HG03521 (cell line): ENCODE results near the gene RTTN.
"Not testable (repeated sequence)": the region's sequence is repeated elsewhere in the genome, so short reads cannot be mapped to it uniquely, and the experiment has no call there.

ENCODE experiments used
- ATAC-seq: cut with Tn5 transposase; IDR thresholded peaks from one replicate; pipeline ENCODE4 v1.9.1; 2021; ENCODE audit warnings: mild to moderate bottlenecking, moderate library complexity; ENCODE audit not compliant: unreplicated experiment

The RTTN gene

GRCh38 chr18:69982417-69982816 is 223.1 kb downstream of the RTTN start:
- ATAC-seq = no peak

- ATAC-seq = peak; percentile 51
Observed at GRCh38 chr18:69981948-69982347, 223.5 kb downstream of the RTTN start.

GRCh38 chr18:69980982-69981804 is 224.3 kb downstream of the RTTN start:
- ATAC-seq = no peak

GRCh38 chr18:69980509-69980908 is 225.0 kb downstream of the RTTN start:
- no peak for ATAC-seq

- peak; percentile 48 for ATAC-seq
Observed at GRCh38 chr18:69978732-69979715, 226.5 kb downstream of the RTTN start.

- not testable (repeated sequence) for ATAC-seq
Observed at GRCh38 chr18:69975294-69975693, 230.2 kb downstream of the RTTN start.

- ATAC-seq = no peak
Observed at GRCh38 chr18:69974365-69974764, 231.1 kb downstream of the RTTN start.

GRCh38 chr18:69969491-69969890 is 236.0 kb downstream of the RTTN start:
- no peak for ATAC-seq

- no peak for ATAC-seq
Observed at GRCh38 chr18:69968039-69968438, 237.4 kb downstream of the RTTN start.

- no peak for ATAC-seq
Observed at GRCh38 chr18:69963196-69963595, 242.3 kb downstream of the RTTN start.

- ATAC-seq = no peak
Observed at GRCh38 chr18:69961718-69962117, 243.8 kb downstream of the RTTN start.

- ATAC-seq = peak; percentile 41
Observed at GRCh38 chr18:69958422-69958821, 247.1 kb downstream of the RTTN start.

GRCh38 chr18:69957747-69958146 is 247.7 kb downstream of the RTTN start:
- ATAC-seq = no peak

- no peak for ATAC-seq
Observed at GRCh38 chr18:69956665-69957620, 248.5 kb downstream of the RTTN start.

GRCh38 chr18:69956057-69956456 is 249.4 kb downstream of the RTTN start:
- peak; percentile 36 for ATAC-seq

GRCh38 chr18:69954719-69955480 is 250.6 kb downstream of the RTTN start:
- ATAC-seq = no peak

GRCh38 chr18:69953191-69953590 is 252.3 kb downstream of the RTTN start:
- ATAC-seq = no peak
